Chondrocyte (in vitro differentiated cells): ENCODE data around the gene KCNJ12. TPM values are rescaled to one million over a fixed set of nuclear protein-coding genes. Genes with fewer than 3 reads are reported as not detected.

ENCODE experiments used
- DNase-seq: peaks from one replicate; pipeline ENCODE4 v3.0.0; 2021; ENCODE audit warnings: mixed read lengths, low spot score
- H3K27ac Mint-ChIP-seq: one replicate; pipeline ENCODE4 v1.8.0; 2021; ENCODE audit warnings: mild to moderate bottlenecking, moderate library complexity, mixed read lengths; ENCODE audit not compliant: unreplicated experiment
- H3K27me3 Mint-ChIP-seq: 2 replicates; pipeline ENCODE4 v1.8.0; 2021; ENCODE audit warnings: low read depth, mixed read lengths
- H3K36me3 Mint-ChIP-seq: 2 replicates; pipeline ENCODE4 v1.8.0; 2021; ENCODE audit warnings: low read depth, mixed read lengths
- H3K4me1 Mint-ChIP-seq: 2 replicates; pipeline ENCODE4 v1.8.0; 2021; ENCODE audit warnings: low read depth, mild to moderate bottlenecking, mixed read lengths
- H3K4me3 Mint-ChIP-seq: one replicate; pipeline ENCODE4 v1.8.0; 2021; ENCODE audit warnings: mild to moderate bottlenecking, moderate library complexity, mixed read lengths; ENCODE audit not compliant: unreplicated experiment
- H3K9me3 Mint-ChIP-seq: 2 replicates; pipeline ENCODE4 v1.8.0; 2021; ENCODE audit warnings: low read depth, mixed read lengths
- total RNA-seq: library from RNA; stranded (reverse); gene quantifications from 3 replicates; pipeline ENCODE4 v1.2.1, GENCODE V29; 2021
- TF ChIP-seq, protein P1 (sequence below): fragments of 200-600 bp; sonication (generic); IDR thresholded peaks from 2 replicates; pipeline ENCODE4 v1.5.0; 2021; ENCODE audit warnings: antibody characterized with exemption, mild to moderate bottlenecking, moderate library complexity

The KCNJ12 gene
- total RNA-seq, 1 donor from 2014 or later, result 2.5 TPM

GRCh38 chr17:21353326-21354010 lies 22.7 kb upstream of the KCNJ12 start:
- DNase-seq, result no peak
- Mint-ChIP-seq H3K9me3 (no peaks in the 10 kb centered on the region), H3K27me3 (no peaks in the 10 kb centered on the region), H3K4me3 (no peak overlapping the region), H3K27ac (no peak overlapping the region), H3K36me3 (no peaks in the 10 kb centered on the region), H3K4me1 (no peaks in the 10 kb centered on the region)
- TF ChIP-seq, protein P1, sequence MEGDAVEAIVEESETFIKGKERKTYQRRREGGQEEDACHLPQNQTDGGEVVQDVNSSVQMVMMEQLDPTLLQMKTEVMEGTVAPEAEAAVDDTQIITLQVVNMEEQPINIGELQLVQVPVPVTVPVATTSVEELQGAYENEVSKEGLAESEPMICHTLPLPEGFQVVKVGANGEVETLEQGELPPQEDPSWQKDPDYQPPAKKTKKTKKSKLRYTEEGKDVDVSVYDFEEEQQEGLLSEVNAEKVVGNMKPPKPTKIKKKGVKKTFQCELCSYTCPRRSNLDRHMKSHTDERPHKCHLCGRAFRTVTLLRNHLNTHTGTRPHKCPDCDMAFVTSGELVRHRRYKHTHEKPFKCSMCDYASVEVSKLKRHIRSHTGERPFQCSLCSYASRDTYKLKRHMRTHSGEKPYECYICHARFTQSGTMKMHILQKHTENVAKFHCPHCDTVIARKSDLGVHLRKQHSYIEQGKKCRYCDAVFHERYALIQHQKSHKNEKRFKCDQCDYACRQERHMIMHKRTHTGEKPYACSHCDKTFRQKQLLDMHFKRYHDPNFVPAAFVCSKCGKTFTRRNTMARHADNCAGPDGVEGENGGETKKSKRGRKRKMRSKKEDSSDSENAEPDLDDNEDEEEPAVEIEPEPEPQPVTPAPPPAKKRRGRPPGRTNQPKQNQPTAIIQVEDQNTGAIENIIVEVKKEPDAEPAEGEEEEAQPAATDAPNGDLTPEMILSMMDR, result no peak

- peak; percentile 65 for DNase-seq
- no peak overlapping the region for H3K27ac Mint-ChIP-seq
- TF ChIP-seq, protein P1, result no peak
- H3K27me3 Mint-ChIP-seq, result peaks cover 2% of the 10 kb centered on the region
- H3K4me1 Mint-ChIP-seq, result peaks cover 6% of the 10 kb centered on the region
- no peaks in the 10 kb centered on the region for H3K36me3 Mint-ChIP-seq
- H3K9me3 Mint-ChIP-seq, result no peaks in the 10 kb centered on the region
- H3K4me3 Mint-ChIP-seq, result no peak overlapping the region
Measured at GRCh38 chr17:21354796-21355385, 21.3 kb upstream of the KCNJ12 start.

DNA sequence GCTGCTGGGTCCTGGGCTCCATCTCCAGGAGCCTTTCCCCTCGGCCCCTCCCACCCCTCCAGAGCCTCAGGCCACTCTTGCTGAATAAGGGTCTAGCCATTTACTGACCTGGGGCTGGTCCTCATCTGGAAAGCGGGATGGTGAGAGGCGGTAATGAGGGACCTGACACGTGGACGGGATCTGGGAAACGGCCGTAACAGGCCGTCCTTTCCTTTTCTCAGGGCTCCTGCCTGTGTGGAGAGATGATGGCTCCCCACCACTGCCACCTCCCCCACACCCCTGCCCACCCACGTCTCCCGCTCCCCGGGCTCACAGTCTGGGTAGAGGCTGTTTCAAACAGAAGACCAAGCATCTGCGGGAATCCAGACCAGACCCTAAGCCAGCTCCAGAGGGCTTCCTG lies 20.6 kb upstream of the KCNJ12 start:
- H3K36me3 Mint-ChIP-seq, result no peaks in the 10 kb centered on the region
- H3K4me1 Mint-ChIP-seq, result peaks cover 6% of the 10 kb centered on the region
- H3K27me3 Mint-ChIP-seq, result peaks cover 2% of the 10 kb centered on the region
- no peaks in the 10 kb centered on the region for H3K9me3 Mint-ChIP-seq
- H3K4me3 Mint-ChIP-seq, result no peak overlapping the region
- H3K27ac Mint-ChIP-seq, result no peak overlapping the region
- TF ChIP-seq, protein P1, result no peak
- DNase-seq, result peak; percentile 74

DNA sequence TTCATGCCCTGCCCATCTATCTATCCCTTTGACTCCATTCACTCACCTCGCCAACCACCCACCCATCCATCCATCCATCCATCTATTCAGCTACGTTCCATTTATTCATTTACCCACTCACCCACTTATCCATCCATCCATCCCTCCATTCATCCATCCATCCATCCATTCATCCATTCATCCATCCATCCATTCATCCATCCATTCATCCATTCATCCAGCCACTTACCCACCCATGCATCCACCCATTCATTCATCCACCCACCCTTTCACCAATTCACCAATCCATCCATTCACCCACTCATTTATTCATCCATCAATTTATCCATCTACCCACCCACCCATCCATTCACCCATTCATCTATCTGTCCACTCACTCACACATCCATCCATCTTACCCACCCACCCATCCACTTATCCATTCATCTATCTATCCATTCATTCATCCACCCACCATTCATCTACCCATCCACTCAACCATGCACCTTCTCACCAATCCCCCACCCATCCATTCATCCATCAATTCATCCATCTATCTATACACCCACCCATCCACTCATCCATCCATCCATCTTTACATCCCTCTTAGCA lies 19.5 kb upstream of the KCNJ12 start:
- peaks cover 2% of the 10 kb centered on the region for H3K27me3 Mint-ChIP-seq
- DNase-seq, result no peak
- TF ChIP-seq, protein P1, result no peak
- no peaks in the 10 kb centered on the region for H3K36me3 Mint-ChIP-seq
- no peak overlapping the region for H3K4me3 Mint-ChIP-seq
- peaks cover 6% of the 10 kb centered on the region for H3K4me1 Mint-ChIP-seq
- H3K27ac Mint-ChIP-seq, result no peak overlapping the region
- no peaks in the 10 kb centered on the region for H3K9me3 Mint-ChIP-seq

GRCh38 chr17:21357281-21357680 lies 18.9 kb upstream of the KCNJ12 start:
- no peak overlapping the region for H3K27ac Mint-ChIP-seq
- H3K36me3 Mint-ChIP-seq, result no peaks in the 10 kb centered on the region
- H3K4me3 Mint-ChIP-seq, result no peak overlapping the region
- peak; percentile 42 for DNase-seq
- peaks cover 6% of the 10 kb centered on the region for H3K4me1 Mint-ChIP-seq
- no peaks in the 10 kb centered on the region for H3K9me3 Mint-ChIP-seq
- H3K27me3 Mint-ChIP-seq, result peaks cover 2% of the 10 kb centered on the region
- TF ChIP-seq, protein P1, result no peak
